ENCODE data around the gene ZNF823.
"Not testable (repeated sequence)": the region's sequence is repeated elsewhere in the genome, so short reads cannot be mapped to it uniquely, and the experiment has no call there.

The ZNF823 gene

GRCh38 chr19:11783767-11784166, 45.0 kb upstream of the ZNF823 start:
- Histone ChIP-seq H3K9me3 (ENCODE audit: low read length) (peaks cover 67% of the 10 kb centered on the region), H3K36me3 (ENCODE audit: insufficient read depth, low read length) (peaks cover 50% of the 10 kb centered on the region), H3K4me2 (ENCODE audit: low read length) (no peak overlapping the region), H3F3A (ENCODE audit: insufficient read depth, low read length) (no peaks in the 10 kb centered on the region), H3K4me1 (ENCODE audit: insufficient read depth, low read length, severe bottlenecking) (no peaks in the 10 kb centered on the region), H3K79me2 (ENCODE audit: insufficient read depth, low read length) (no peaks in the 10 kb centered on the region), H3K27me3 (ENCODE audit: insufficient read depth, low read length) (no peaks in the 10 kb centered on the region), H3K4me3 (ENCODE audit: low read depth, low read length, poor library complexity, severe bottlenecking) (no peak overlapping the region), H2AFZ (ENCODE audit: low read length) (no peak overlapping the region), H4K20me1 (ENCODE audit: insufficient read depth, low read length) (no peaks in the 10 kb centered on the region), H3K27ac (ENCODE audit: low read depth, low read length, poor library complexity, severe bottlenecking) (no peak overlapping the region), H3K9ac (ENCODE audit: low read length) (no peak overlapping the region), H3K9me2 (ENCODE audit: low read depth, low read length) (no peaks in the 10 kb centered on the region)
- no peak for TF ChIP-seq EZH2 (IDR thresholded peaks at IDR 0.05; ENCODE audit: borderline replicate concordance, low read length)
- TF ChIP-seq CTCF (IDR thresholded peaks at IDR 0.05; ENCODE audit: low read length): no peak

DNA sequence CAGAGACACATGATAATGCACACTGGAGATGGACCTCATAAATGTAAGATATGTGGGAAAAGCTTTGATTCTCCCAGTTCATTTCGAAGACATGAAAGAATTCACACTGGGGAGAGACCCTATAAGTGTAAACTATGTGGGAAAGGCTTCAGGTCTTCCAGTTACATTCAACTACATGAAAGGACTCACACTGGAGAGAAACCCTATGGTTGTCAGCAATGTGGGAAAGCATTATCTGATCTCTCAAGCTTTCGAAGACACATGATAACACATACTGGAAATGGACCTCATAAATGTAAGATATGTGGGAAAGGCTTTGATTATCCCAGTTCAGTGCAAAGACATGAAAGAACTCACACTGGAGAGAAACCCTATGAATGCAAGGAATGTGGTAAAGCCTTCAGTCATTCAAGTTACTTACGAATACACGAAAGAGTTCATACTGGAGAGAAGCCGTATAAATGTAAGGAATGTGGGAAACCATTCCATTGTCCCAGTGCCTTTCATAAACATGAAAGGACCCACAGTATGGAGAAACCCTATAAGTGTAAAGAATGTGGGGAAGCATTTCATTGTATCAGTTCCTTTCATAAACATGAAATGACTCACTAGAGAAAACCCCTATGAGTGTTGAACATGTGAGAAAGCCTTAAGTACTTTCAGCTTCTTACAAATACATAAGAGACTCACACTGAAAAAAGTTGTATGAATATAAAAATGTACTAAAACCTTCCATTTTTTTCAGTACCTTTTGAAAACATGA, 42.7 kb upstream of the ZNF823 start:
- H3K4me3 ChIP-seq (ENCODE audit: low read depth, low read length, poor library complexity, severe bottlenecking): no peak overlapping the region
- no peaks in the 10 kb centered on the region for H3K79me2 ChIP-seq (ENCODE audit: insufficient read depth, low read length)
- no peak overlapping the region for H3K9ac ChIP-seq (ENCODE audit: low read length)
- no peaks in the 10 kb centered on the region for H3K27me3 ChIP-seq (ENCODE audit: insufficient read depth, low read length)
- H3K4me1 ChIP-seq (ENCODE audit: insufficient read depth, low read length, severe bottlenecking): no peaks in the 10 kb centered on the region
- peaks cover 69% of the 10 kb centered on the region for H3K36me3 ChIP-seq (ENCODE audit: insufficient read depth, low read length)
- no peaks in the 10 kb centered on the region for H3F3A ChIP-seq (ENCODE audit: insufficient read depth, low read length)
- H3K4me2 ChIP-seq (ENCODE audit: low read length): no peak overlapping the region
- H3K9me2 ChIP-seq (ENCODE audit: low read depth, low read length): no peaks in the 10 kb centered on the region
- TF ChIP-seq EZH2 (IDR thresholded peaks at IDR 0.05; ENCODE audit: borderline replicate concordance, low read length) (no peak), CTCF (IDR thresholded peaks at IDR 0.05; ENCODE audit: low read length) (no peak)
- no peaks in the 10 kb centered on the region for H4K20me1 ChIP-seq (ENCODE audit: insufficient read depth, low read length)
- peaks cover 70% of the 10 kb centered on the region for H3K9me3 ChIP-seq (ENCODE audit: low read length)
- no peak overlapping the region for H3K27ac ChIP-seq (ENCODE audit: low read depth, low read length, poor library complexity, severe bottlenecking)
- no peak overlapping the region for H2AFZ ChIP-seq (ENCODE audit: low read length)

- TF ChIP-seq CTCF (IDR thresholded peaks at IDR 0.05; ENCODE audit: low read length) (no peak), EZH2 (IDR thresholded peaks at IDR 0.05; ENCODE audit: borderline replicate concordance, low read length) (no peak)
- Histone ChIP-seq H3K4me2 (ENCODE audit: low read length) (no peak overlapping the region), H3F3A (ENCODE audit: insufficient read depth, low read length) (no peaks in the 10 kb centered on the region), H3K27me3 (ENCODE audit: insufficient read depth, low read length) (no peaks in the 10 kb centered on the region), H2AFZ (ENCODE audit: low read length) (no peak overlapping the region), H3K36me3 (ENCODE audit: insufficient read depth, low read length) (peaks cover 73% of the 10 kb centered on the region), H3K9me3 (ENCODE audit: low read length) (peaks cover 74% of the 10 kb centered on the region), H3K27ac (ENCODE audit: low read depth, low read length, poor library complexity, severe bottlenecking) (no peak overlapping the region), H3K9me2 (ENCODE audit: low read depth, low read length) (no peaks in the 10 kb centered on the region), H3K79me2 (ENCODE audit: insufficient read depth, low read length) (no peaks in the 10 kb centered on the region), H3K9ac (ENCODE audit: low read length) (no peak overlapping the region), H3K4me1 (ENCODE audit: insufficient read depth, low read length, severe bottlenecking) (no peaks in the 10 kb centered on the region), H3K4me3 (ENCODE audit: low read depth, low read length, poor library complexity, severe bottlenecking) (no peak overlapping the region), H4K20me1 (ENCODE audit: insufficient read depth, low read length) (no peaks in the 10 kb centered on the region)
These were observed 41.8 kb upstream of the ZNF823 start for GRCh38 chr19:11780431-11781020.

GRCh38 chr19:11776669-11777068, 37.9 kb upstream of the ZNF823 start:
- not testable (repeated sequence) for H3K27ac ChIP-seq (ENCODE audit: low read depth, low read length, poor library complexity, severe bottlenecking); H3K9me2 ChIP-seq (ENCODE audit: low read depth, low read length); H3K79me2 ChIP-seq (ENCODE audit: insufficient read depth, low read length); H3K4me2 ChIP-seq (ENCODE audit: low read length); H2AFZ ChIP-seq (ENCODE audit: low read length); H4K20me1 ChIP-seq (ENCODE audit: insufficient read depth, low read length); H3K4me1 ChIP-seq (ENCODE audit: insufficient read depth, low read length, severe bottlenecking); H3F3A ChIP-seq (ENCODE audit: insufficient read depth, low read length); H3K4me3 ChIP-seq (ENCODE audit: low read depth, low read length, poor library complexity, severe bottlenecking); H3K27me3 ChIP-seq (ENCODE audit: insufficient read depth, low read length); H3K9ac ChIP-seq (ENCODE audit: low read length)
- peaks cover 53% of the 10 kb centered on the region for H3K9me3 ChIP-seq (ENCODE audit: low read length)
- H3K36me3 ChIP-seq (ENCODE audit: insufficient read depth, low read length): peaks cover 52% of the 10 kb centered on the region

GRCh38 chr19:11771520-11771919, 32.8 kb upstream of the ZNF823 start:
- H3K27me3 ChIP-seq (ENCODE audit: insufficient read depth, low read length); H3F3A ChIP-seq (ENCODE audit: insufficient read depth, low read length); H3K79me2 ChIP-seq (ENCODE audit: insufficient read depth, low read length); H3K9ac ChIP-seq (ENCODE audit: low read length); H2AFZ ChIP-seq (ENCODE audit: low read length); H4K20me1 ChIP-seq (ENCODE audit: insufficient read depth, low read length); H3K27ac ChIP-seq (ENCODE audit: low read depth, low read length, poor library complexity, severe bottlenecking); H3K4me1 ChIP-seq (ENCODE audit: insufficient read depth, low read length, severe bottlenecking); H3K4me2 ChIP-seq (ENCODE audit: low read length); H3K9me2 ChIP-seq (ENCODE audit: low read depth, low read length); H3K4me3 ChIP-seq (ENCODE audit: low read depth, low read length, poor library complexity, severe bottlenecking): not testable (repeated sequence)
- peaks cover 26% of the 10 kb centered on the region for H3K9me3 ChIP-seq (ENCODE audit: low read length)
- peaks cover 26% of the 10 kb centered on the region for H3K36me3 ChIP-seq (ENCODE audit: insufficient read depth, low read length)

Measured in OCI-LY1 (cell line).